Aorta (tissue), 5 donors: ENCODE data around the gene RALGPS1. TPM values are rescaled to one million over a fixed set of nuclear protein-coding genes. Genes with fewer than 3 reads are reported as not detected.
A peak's percentile ranks its signal among the peaks of the same experiment; 100 is the strongest.

Experiments
- ATAC-seq: fragments of 200-7000 bp; cut with Tn5 transposase; one replicate; pipeline ENCODE4 v1.9.1; 2022; ENCODE audit warnings: moderate library complexity; ENCODE audit not compliant: low FRiP score
- DNase-seq, 2 donors: peaks; one replicate each; pipeline ENCODE4 v3.0.0-alpha.2; 2020
- H3K27ac ChIP-seq, 2 donors: one replicate each; pipeline ENCODE4 v1.5.1; 2013; ENCODE audit warnings: low read length in 2 of 2, mild to moderate bottlenecking in 2 of 2, moderate library complexity in 2 of 2, control low read depth in 1 of 2, inconsistent platforms in 1 of 2, low read depth in 1 of 2
- H3K27me3 ChIP-seq, 2 donors: one replicate each; pipeline ENCODE4 v1.6.1; 2013; ENCODE audit warnings: control low read depth in 1 of 2, low read length in 1 of 2, mild to moderate bottlenecking in 1 of 2, moderate library complexity in 1 of 2; ENCODE audit not compliant: insufficient read depth in 2 of 2, control insufficient read depth in 1 of 2
- H3K36me3 ChIP-seq, 2 donors: one replicate each; pipeline ENCODE4 v1.6.1; 2013; ENCODE audit warnings: control low read depth in 1 of 2, low read length in 1 of 2, mild to moderate bottlenecking in 1 of 2; ENCODE audit not compliant: insufficient read depth in 2 of 2, control insufficient read depth in 1 of 2
- H3K4me1 ChIP-seq, 2 donors: one replicate each; pipeline ENCODE4 v1.6.1; 2013; ENCODE audit warnings: low read length in 2 of 2, control low read depth in 1 of 2, mild to moderate bottlenecking in 1 of 2, moderate library complexity in 1 of 2; ENCODE audit not compliant: insufficient read depth in 2 of 2, control insufficient read depth in 1 of 2
- H3K4me3 ChIP-seq, 2 donors: one replicate each; pipeline ENCODE4 v1.5.1; 2013; ENCODE audit warnings: low read length in 2 of 2, control low read depth in 1 of 2, mild to moderate bottlenecking in 1 of 2
- H3K9me3 ChIP-seq: one replicate; pipeline ENCODE4 v1.6.1; 2013; ENCODE audit warnings: mild to moderate bottlenecking, low read length; ENCODE audit not compliant: control insufficient read depth
- WGBS, 2 donors: extraction: QIAGEN DNeasy Blood & Tissue Kit; methylation state at CpG; one replicate each; pipeline ENCODE4 v1.1.7; 2013; 5-methylcytosine and 5-hydroxymethylcytosine counted together
- intact Hi-C, 2 donors: fragments of 100-400 bp; cut with DNase I; formaldehyde crosslinking; loops; one replicate each; pipeline versions ENCODE4 v1.14.2 to v1.15.0; 2022
- polyA plus RNA-seq, 2 donors: library from polyadenylated mRNA; stranded (reverse); fragments of 200-250 nt; gene quantifications; one replicate each; pipeline ENCODE4 v1.2.3, GENCODE V29; 2013
- total RNA-seq, 2 donors: library from RNA; stranded (reverse); fragmentation: NEBNext Ultra II Directional; extraction: Animal tissue kit (Norgen Biotek cat#: 25700); gene quantifications; one replicate each; pipeline ENCODE4 v1.2.1, GENCODE V29; 2021
- donor health status: healthy with polysubstance abuse.
- donor health status: Bipolar disorder and iron deficiency.
- donor health status: DM: no; HTN: no; CAD: no.
- donor health status: DM: no; HTN: no; CAD: no.
- donor health status: DM: yes; HTN: yes; CAD: no.

The RALGPS1 gene
- total and polyA plus RNA-seq, 4 donors, result 2.0 to 19.7 (median 8.3) TPM

GRCh38 chr9:127130661-127131538 lies 216.3 kb downstream of the RALGPS1 start:
- intact Hi-C loops, result no loop called here
- no peak for ATAC-seq
- peak overlapping the region in 1 of 2 donors; percentile 34 for H3K27ac ChIP-seq

GRCh38 chr9:127131871-127132270 lies 217.3 kb downstream of the RALGPS1 start:
- WGBS, 2 donors, result 55 to 58% methylated on average over 6 of the region's 6 CpGs
- Histone ChIP-seq H3K4me3 (no peak overlapping the region), H3K9me3 (no peaks in the 10 kb centered on the region), H3K4me1 (peaks cover 0 to 6% of the 10 kb centered on the region in 2 donors), H3K27ac (peak overlapping the region in 1 of 2 donors; percentile 31), H3K27me3 (no peaks in the 10 kb centered on the region), H3K36me3 (no peaks in the 10 kb centered on the region)
- DNase-seq, result no peak
- intact Hi-C loops, result no loop called here
- no peak for ATAC-seq

More at GRCh38 chr9:127130661-127131538, 216.3 kb downstream of the RALGPS1 start:
- Histone ChIP-seq H3K4me1 (peaks cover 0 to 6% of the 10 kb centered on the region in 2 donors), H3K36me3 (no peaks in the 10 kb centered on the region), H3K4me3 (no peak overlapping the region), H3K9me3 (no peaks in the 10 kb centered on the region), H3K27me3 (no peaks in the 10 kb centered on the region)
- WGBS, 2 donors, result 65 to 70% methylated on average over 10 of the region's 10 CpGs
- no peak for DNase-seq

GRCh38 chr9:127132375-127132774 lies 217.8 kb downstream of the RALGPS1 start:
- 96 to 97% methylated on average over 4 of the region's 4 CpGs for WGBS, 2 donors
- no peaks in the 10 kb centered on the region for H3K36me3 ChIP-seq
- DNase-seq (no peak), ATAC-seq (no peak)
- H3K27me3 ChIP-seq, result no peaks in the 10 kb centered on the region
- intact Hi-C loops, result no loop called here
- H3K27ac ChIP-seq, result peak overlapping the region in 1 of 2 donors; percentile 78
- no peak overlapping the region for H3K4me3 ChIP-seq
- H3K9me3 ChIP-seq, result no peaks in the 10 kb centered on the region
- peaks cover 0 to 6% of the 10 kb centered on the region in 2 donors for H3K4me1 ChIP-seq

GRCh38 chr9:127132921-127133647 lies 218.5 kb downstream of the RALGPS1 start:
- Histone ChIP-seq H3K4me3 (no peak overlapping the region), H3K9me3 (no peaks in the 10 kb centered on the region), H3K27me3 (no peaks in the 10 kb centered on the region), H3K4me1 (peaks cover 0 to 6% of the 10 kb centered on the region in 2 donors), H3K36me3 (no peaks in the 10 kb centered on the region), H3K27ac (peak overlapping the region; percentile 37 to 94)
- DNase-seq (no peak), ATAC-seq (peak; percentile 8)
- intact Hi-C loops, result no loop called here
- 34 to 37% methylated on average over 15 of the region's 15 CpGs for WGBS, 2 donors

- Histone ChIP-seq H3K27ac (peak overlapping the region; percentile 37 to 94), H3K4me1 (peaks cover 0 to 6% of the 10 kb centered on the region in 2 donors), H3K9me3 (no peaks in the 10 kb centered on the region), H3K27me3 (no peaks in the 10 kb centered on the region), H3K4me3 (no peak overlapping the region), H3K36me3 (no peaks in the 10 kb centered on the region)
- ATAC-seq (peak; percentile 58), DNase-seq (peak in 1 of 2 donors; percentile 83)
- 8 to 10% methylated on average over 13 of the region's 13 CpGs for WGBS, 2 donors
- intact Hi-C loops, result loop anchor here in 1 of 2 donors (2.0 kb wide), 1 partner anchor 53 kb away; no protein-coding TSS in a partner anchor
Observed at GRCh38 chr9:127133739-127134167, 219.2 kb downstream of the RALGPS1 start.

GRCh38 chr9:127135056-127135745 lies 220.6 kb downstream of the RALGPS1 start:
- Histone ChIP-seq H3K9me3 (no peaks in the 10 kb centered on the region), H3K36me3 (no peaks in the 10 kb centered on the region), H3K27ac (peak overlapping the region in 1 of 2 donors; percentile 29), H3K4me3 (no peak overlapping the region), H3K27me3 (no peaks in the 10 kb centered on the region), H3K4me1 (peaks cover 0 to 6% of the 10 kb centered on the region in 2 donors)
- intact Hi-C loops, result loop anchor here in 1 of 2 donors (2.0 kb wide), 1 partner anchor 52 kb away; no protein-coding TSS in a partner anchor
- DNase-seq, result no peak
- ATAC-seq, result no peak
- WGBS, 2 donors, result 46 to 55% methylated on average over 4 of the region's 4 CpGs

- Histone ChIP-seq H3K9me3 (no peaks in the 10 kb centered on the region), H3K36me3 (no peaks in the 10 kb centered on the region), H3K4me1 (peaks cover 0 to 6% of the 10 kb centered on the region in 2 donors), H3K27ac (peak overlapping the region in 1 of 2 donors; percentile 49), H3K4me3 (no peak overlapping the region), H3K27me3 (no peaks in the 10 kb centered on the region)
- WGBS, 2 donors, result 30 to 35% methylated on average over 8 of the region's 8 CpGs
- DNase-seq (peak in 1 of 2 donors; percentile 69), ATAC-seq (no peak)
- intact Hi-C loops, result no loop called here
Observed at GRCh38 chr9:127136081-127136879, 221.7 kb downstream of the RALGPS1 start.
